Measurements from ENCODE around the gene TAGLN. TPM values are rescaled to one million over a fixed set of nuclear protein-coding genes. Genes with fewer than 3 reads are reported as not detected.

The TAGLN gene
- total and polyA plus RNA-seq, 2 of the 8 experiments (the other 6 are each of a cell fraction or from before 2014, with no cell fraction given) = 140 to 300 TPM

GRCh38 chr11:117157507-117157906 lies 41.7 kb upstream of the TAGLN start:
- FAIRE-seq (no peak), DNase-seq (ENCODE audit: low read depth in 1 of 2, low spot score in 2 of 2) (no peak)
- 93% methylated on average over 2 of the region's 2 CpGs; no CpG with 5 or more reads in 1 of the 2 experiments for WGBS, 2 experiments (ENCODE audit: extremely low coverage in 1 of 2, insufficient coverage in 1 of 2, insufficient read length in 1 of 2, insufficient replicate concordance in 2 of 2, low coverage in 1 of 2, low lambda C conversion rate in 2 of 2, missing lambda C conversion rate in 1 of 2)
- Histone ChIP-seq H2AFZ (ENCODE audit: low read length) (no peak overlapping the region), H3K79me2 (ENCODE audit: control insufficient read depth in 1 of 2, insufficient read depth in 2 of 2, low read length in 2 of 2) (peaks cover 12 to 86% of the 10 kb centered on the region in 2 experiments), H3K27ac (ENCODE audit: low read depth, low read length) (no peak overlapping the region), H4K5ac (ENCODE audit: insufficient read length, low read depth, low read length) (no peak overlapping the region), H3K36me3 (ENCODE audit: control insufficient read depth in 2 of 4, insufficient read depth in 4 of 4, low read length in 3 of 4) (peaks cover 6 to 66% (median 18%) of the 10 kb centered on the region in 4 experiments; a peak in 7 of 8 replicates), H4K8ac (ENCODE audit: extremely low read depth, insufficient read depth, low read length) (no peak overlapping the region), H3K9ac (replicated peaks in 1 of 4; ENCODE audit: extremely low read depth in 1 of 4, low read depth in 3 of 4, low read length in 3 of 4) (no peak overlapping the region), H3K4me2 (ENCODE audit: insufficient read depth in 1 of 2, low read depth in 2 of 2, low read length in 2 of 2) (no peak overlapping the region), H2BK20ac (ENCODE audit: low read length) (no peak overlapping the region), H3K9me3 (ENCODE audit: insufficient read depth in 2 of 2, low read depth in 1 of 2, low read length in 1 of 2) (no peaks in the 10 kb centered on the region), H3K79me1 (ENCODE audit: low read depth, low read length) (peaks cover 12% of the 10 kb centered on the region), H3K14ac (ENCODE audit: insufficient read length) (no peak overlapping the region), H2BK5ac (ENCODE audit: low read depth, low read length) (no peak overlapping the region), H3K4me1 (replicated peaks in 1 of 4; ENCODE audit: control insufficient read depth in 3 of 4, insufficient read depth in 4 of 4, low read length in 3 of 4) (no peaks in the 10 kb centered on the region), H2BK12ac (ENCODE audit: low read depth, low read length) (no peak overlapping the region), H2BK15ac (ENCODE audit: low read length) (no peak overlapping the region), H2BK120ac (replicated peaks; ENCODE audit: low read depth, low read length) (no peak overlapping the region), H2AK5ac (ENCODE audit: low read depth, low read length) (no peak overlapping the region), H3K27me3 (replicated peaks in 1 of 4; ENCODE audit: control insufficient read depth in 3 of 4, extremely low read depth in 1 of 4, insufficient read depth in 3 of 4, low read length in 3 of 4) (no peaks in the 10 kb centered on the region), H3K23ac (ENCODE audit: insufficient read length) (no peak overlapping the region), H4K91ac (replicated peaks; ENCODE audit: insufficient read length, low read length) (no peak overlapping the region), H3K4me3 (ENCODE audit: extremely low read depth in 1 of 4, insufficient read depth in 2 of 4, low read depth in 3 of 4, low read length in 4 of 4) (no peak overlapping the region), H3K23me2 (ENCODE audit: low read depth, low read length) (no peaks in the 10 kb centered on the region), H3K4ac (replicated peaks; ENCODE audit: insufficient read length, low read depth, low read length) (no peak overlapping the region), H3K56ac (replicated peaks; ENCODE audit: insufficient read length, low read depth, low read length) (no peak overlapping the region), H4K20me1 (replicated peaks in 1 of 2; ENCODE audit: control insufficient read depth in 1 of 2, insufficient read depth in 2 of 2, low read length in 2 of 2) (peaks cover 10 to 11% of the 10 kb centered on the region in 2 experiments), H3K18ac (ENCODE audit: extremely low read depth, low read length) (no peak overlapping the region)
- ChIA-PET POLR2A (ENCODE audit: partially characterized antibody) (interaction anchor here (1.3 to 5.4 kb wide), 5 partner anchors 9 to 16 kb away, joined by 4 to 30 read pairs (median 15); partner anchors contain the start of gene PAFAH1B2), CTCF (ENCODE audit: partially characterized antibody) (interaction anchor here (0.6 to 1.7 kb wide), 5 partner anchors 12 to 23 kb away, joined by 3 to 8 read pairs (median 5); no protein-coding TSS in a partner anchor)
- TF ChIP-seq MAFK (IDR thresholded peaks at IDR 0.05; ENCODE audit: low read depth, low read length) = no peak
- TF ChIP-seq SIRT6 (IDR thresholded peaks at IDR 0.05; ENCODE audit: low read length) = no peak
- no peak for TF ChIP-seq POLR2AphosphoS5 (IDR thresholded peaks at IDR 0.05; ENCODE audit: low read depth, low read length)
- no peak for TF ChIP-seq USF2 (IDR thresholded peaks at IDR 0.05; ENCODE audit: low read length)
- TF ChIP-seq RBBP5 (IDR thresholded peaks at IDR 0.05; ENCODE audit: borderline replicate concordance, low read depth, low read length) = no peak
- TF ChIP-seq MAX (IDR thresholded peaks at IDR 0.05) = no peak
- no peak for TF ChIP-seq RXRA (IDR thresholded peaks at IDR 0.05; ENCODE audit: insufficient read depth, low read depth, low read length)
- TF ChIP-seq EZH2 (IDR thresholded peaks at IDR 0.05; ENCODE audit: low read depth, low read length, severe bottlenecking) = no peak
- no peak for TF ChIP-seq RNF2 (IDR thresholded peaks at IDR 0.05; ENCODE audit: borderline replicate concordance, low read depth, low read length, missing control alignments, poor library complexity, severe bottlenecking)
- TF ChIP-seq ASH2L (IDR thresholded peaks at IDR 0.05; ENCODE audit: low read length) = no peak
- no peak for TF ChIP-seq CHD2 (IDR thresholded peaks at IDR 0.05; ENCODE audit: low read length)
- TF ChIP-seq TBP (IDR thresholded peaks at IDR 0.05; ENCODE audit: low read depth, low read length) = no peak
